Endodermal cell (in vitro differentiated cells): Measurements from ENCODE around the gene ENTPD2. TPM values are rescaled to one million over a fixed set of nuclear protein-coding genes. Genes with fewer than 3 reads are reported as not detected.

Experiments used
- DNase-seq: peaks from one replicate; pipeline ENCODE4 v3.0.0-alpha.2; 2017
- H3K27ac ChIP-seq: 2 replicates; pipeline ENCODE4 v1.5.1; 2013; ENCODE audit warnings: mild to moderate bottlenecking, low read depth, low read length, moderate library complexity
- H3K27me3 ChIP-seq: 2 replicates; pipeline ENCODE4 v1.6.1; 2013; ENCODE audit warnings: mild to moderate bottlenecking, low read length, moderate library complexity; ENCODE audit not compliant: insufficient read depth, control insufficient read depth, poor library complexity, severe bottlenecking
- H3K36me3 ChIP-seq: 2 replicates; pipeline ENCODE4 v1.7.0; 2013; ENCODE audit warnings: mild to moderate bottlenecking, low read length, moderate library complexity; ENCODE audit not compliant: control insufficient read depth, insufficient read depth
- H3K4me1 ChIP-seq: one replicate; pipeline ENCODE4 v1.7.0; 2013; ENCODE audit warnings: low read length; ENCODE audit not compliant: control insufficient read depth, insufficient read depth
- H3K4me3 ChIP-seq: 2 replicates; pipeline ENCODE4 v1.5.1; 2013; ENCODE audit warnings: mild to moderate bottlenecking, low read length, moderate library complexity
- H3K9ac ChIP-seq: 2 replicates; pipeline ENCODE4 v1.6.1; 2013; ENCODE audit warnings: mild to moderate bottlenecking, low read length, moderate library complexity; ENCODE audit not compliant: poor library complexity, severe bottlenecking; ENCODE audit errors: extremely low read depth
- H3K9me3 ChIP-seq: 2 replicates; pipeline ENCODE4 v1.6.1; 2013; ENCODE audit warnings: mild to moderate bottlenecking, low read length, moderate library complexity; ENCODE audit not compliant: control insufficient read depth
- H3K27ac Mint-ChIP-seq: 2 replicates; pipeline ENCODE4 v1.8.0; 2020; ENCODE audit warnings: mixed read lengths
- H3K27me3 Mint-ChIP-seq: 2 replicates; pipeline ENCODE4 v1.8.0; 2021; ENCODE audit warnings: mild to moderate bottlenecking, mixed read lengths; ENCODE audit not compliant: insufficient read depth
- H3K36me3 Mint-ChIP-seq: 2 replicates; pipeline ENCODE4 v1.8.0; 2020; ENCODE audit warnings: low read depth, mixed read lengths
- H3K4me1 Mint-ChIP-seq: 2 replicates; pipeline ENCODE4 v1.8.0; 2020; ENCODE audit warnings: mixed read lengths
- H3K4me3 Mint-ChIP-seq: 2 replicates; pipeline ENCODE4 v1.8.0; 2020; ENCODE audit warnings: mild to moderate bottlenecking, moderate library complexity, mixed read lengths
- H3K9me3 Mint-ChIP-seq: 2 replicates; pipeline ENCODE4 v1.8.0; 2020; ENCODE audit warnings: mild to moderate bottlenecking, mixed read lengths
- whole genome bisulfite sequencing, 2 experiments: methylation state at CpG; one replicate each; pipeline versions ENCODE4 v1.1.5 to v1.1.7; 2013; ENCODE audit warnings: missing lambda C conversion rate in 2 of 2, mixed read lengths in 1 of 2; ENCODE audit not compliant: insufficient coverage in 1 of 2, insufficient read length in 1 of 2; 5-methylcytosine and 5-hydroxymethylcytosine counted together
- total RNA-seq, 2 donors: library from RNA; stranded (reverse); fragmentation: NEBNext Ultra II Directional in 1 of 2; extraction: Animal tissue kit (Norgen Biotek cat#: 25700) in 1 of 2; gene quantifications; 2 replicates in 1 of 2; 3 replicates in 1 of 2; pipeline ENCODE4 v1.2.1, GENCODE V29; 2021
- TF ChIP-seq, protein P1 (sequence below): fragments of 200-600 bp; sonication (generic); conservative IDR thresholded peaks from 2 replicates; pipeline ENCODE4 v1.5.0; 2021; ENCODE audit warnings: antibody characterized with exemption, mild to moderate bottlenecking

The ENTPD2 gene
- total RNA-seq, 2 donors from 2014 or later, result 1.2 to 2.4 TPM

GRCh38 chr9:137077758-137078693 lies 24.2 kb upstream of the ENTPD2 start:
- Mint-ChIP-seq H3K9me3 (no peaks in the 10 kb centered on the region), H3K27ac (no peak overlapping the region), H3K27me3 (peaks cover 41% of the 10 kb centered on the region), H3K4me1 (no peaks in the 10 kb centered on the region), H3K36me3 (no peaks in the 10 kb centered on the region), H3K4me3 (peak overlapping the region; percentile 50)
- H3K4me1 ChIP-seq, result no peaks in the 10 kb centered on the region
- TF ChIP-seq, protein P1, sequence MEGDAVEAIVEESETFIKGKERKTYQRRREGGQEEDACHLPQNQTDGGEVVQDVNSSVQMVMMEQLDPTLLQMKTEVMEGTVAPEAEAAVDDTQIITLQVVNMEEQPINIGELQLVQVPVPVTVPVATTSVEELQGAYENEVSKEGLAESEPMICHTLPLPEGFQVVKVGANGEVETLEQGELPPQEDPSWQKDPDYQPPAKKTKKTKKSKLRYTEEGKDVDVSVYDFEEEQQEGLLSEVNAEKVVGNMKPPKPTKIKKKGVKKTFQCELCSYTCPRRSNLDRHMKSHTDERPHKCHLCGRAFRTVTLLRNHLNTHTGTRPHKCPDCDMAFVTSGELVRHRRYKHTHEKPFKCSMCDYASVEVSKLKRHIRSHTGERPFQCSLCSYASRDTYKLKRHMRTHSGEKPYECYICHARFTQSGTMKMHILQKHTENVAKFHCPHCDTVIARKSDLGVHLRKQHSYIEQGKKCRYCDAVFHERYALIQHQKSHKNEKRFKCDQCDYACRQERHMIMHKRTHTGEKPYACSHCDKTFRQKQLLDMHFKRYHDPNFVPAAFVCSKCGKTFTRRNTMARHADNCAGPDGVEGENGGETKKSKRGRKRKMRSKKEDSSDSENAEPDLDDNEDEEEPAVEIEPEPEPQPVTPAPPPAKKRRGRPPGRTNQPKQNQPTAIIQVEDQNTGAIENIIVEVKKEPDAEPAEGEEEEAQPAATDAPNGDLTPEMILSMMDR, result no peak
- H3K36me3 ChIP-seq, result no peaks in the 10 kb centered on the region
- 18 to 27% methylated on average over 27 to 76 of the region's 76 CpGs for WGBS, 2 experiments
- H3K27ac ChIP-seq, result no peak overlapping the region
- peak overlapping the region; percentile 56 for H3K4me3 ChIP-seq
- H3K9me3 ChIP-seq, result no peaks in the 10 kb centered on the region
- DNase-seq, result peak; percentile 65
- H3K9ac ChIP-seq, result no peak overlapping the region
- peaks cover 37% of the 10 kb centered on the region for H3K27me3 ChIP-seq

DNA sequence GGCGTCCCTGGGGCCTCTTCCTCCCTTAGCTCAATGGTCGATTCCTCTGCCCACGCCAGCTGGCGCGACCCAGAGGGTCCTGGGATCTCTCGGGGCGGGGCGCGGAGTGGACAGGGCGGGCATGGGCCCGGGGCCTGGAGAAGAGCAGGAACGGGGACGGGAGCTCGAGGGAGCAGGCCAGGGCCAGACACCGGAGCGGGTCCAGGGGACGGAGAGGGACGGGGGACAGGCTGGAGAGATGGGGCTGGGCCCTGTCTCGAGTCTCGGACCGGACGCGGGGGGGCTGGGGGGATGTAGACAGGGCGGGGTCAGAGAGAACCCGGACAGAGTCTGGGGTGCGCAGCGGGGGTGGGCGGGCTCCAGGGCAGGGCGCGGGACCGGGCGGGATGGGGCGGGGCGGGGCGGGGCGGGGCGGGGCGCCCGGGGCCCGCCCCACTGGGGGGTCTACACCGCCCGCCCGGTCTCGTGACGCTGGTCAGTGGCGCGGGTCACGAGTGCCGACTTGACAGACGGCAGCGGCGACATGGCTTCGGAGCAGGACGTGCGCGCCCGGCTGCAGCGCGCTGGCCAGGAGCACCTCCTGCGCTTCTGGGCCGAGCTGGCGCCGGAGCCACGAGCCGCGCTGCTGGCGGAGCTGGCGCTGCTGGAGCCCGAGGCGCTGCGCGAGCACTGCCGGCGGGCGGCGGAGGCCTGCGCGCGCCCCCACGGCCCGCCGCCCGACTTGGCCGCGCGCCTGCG lies 23.3 kb upstream of the ENTPD2 start, which contains the start of gene UAP1L1:
TSS of gene UAP1L1 (plus strand) at position 508 of the 738 bp plus-strand sequence. CDS start at position 524, 16 bp downstream.
- Histone ChIP-seq H3K4me3 (peak within 1 kb of the TSS; percentile 56), H3K9ac (no peak within 1 kb of the TSS), H3K4me1 (no peaks in the 10 kb centered on the region), H3K9me3 (no peaks in the 10 kb centered on the region), H3K27me3 (peaks cover 37% of the 10 kb centered on the region), H3K27ac (no peak within 1 kb of the TSS), H3K36me3 (no peaks in the 10 kb centered on the region)
- no peaks in the 10 kb centered on the region for H3K4me1 Mint-ChIP-seq
- WGBS, 2 experiments, result 8% methylated on average over 30 to 86 of the region's 87 CpGs
- H3K9me3 Mint-ChIP-seq, result no peaks in the 10 kb centered on the region
- peak within 1 kb of the TSS; percentile 50 for H3K4me3 Mint-ChIP-seq
- no peak within 1 kb of the TSS for H3K27ac Mint-ChIP-seq
- H3K36me3 Mint-ChIP-seq, result no peaks in the 10 kb centered on the region
- peak; percentile 74 for DNase-seq
- TF ChIP-seq, protein P1, result no peak
- H3K27me3 Mint-ChIP-seq, result peaks cover 43% of the 10 kb centered on the region

DNA sequence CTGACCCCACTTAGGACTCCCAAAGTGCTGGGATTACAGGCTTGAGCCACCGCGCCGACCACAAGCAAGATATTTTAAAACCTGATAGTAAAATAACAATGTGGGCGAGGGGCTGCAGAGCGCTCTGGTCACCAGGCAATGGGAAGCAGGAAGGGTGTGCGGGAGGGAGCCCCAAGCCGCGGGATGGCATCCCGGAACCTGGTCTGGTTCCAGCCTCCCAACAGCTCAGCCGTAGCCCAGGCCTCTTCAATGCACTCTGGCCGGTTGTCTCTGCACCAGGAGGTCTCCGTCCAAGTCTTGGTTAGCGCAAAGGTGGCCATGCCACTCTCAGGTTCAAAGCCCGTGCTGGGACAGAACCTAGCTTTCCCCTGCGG lies 22.8 kb upstream of the ENTPD2 start:
- no peak overlapping the region for H3K9ac ChIP-seq
- peaks cover 43% of the 10 kb centered on the region for H3K27me3 Mint-ChIP-seq
- H3K27ac Mint-ChIP-seq, result no peak overlapping the region
- H3K4me1 ChIP-seq, result no peaks in the 10 kb centered on the region
- H3K27ac ChIP-seq, result no peak overlapping the region
- no peaks in the 10 kb centered on the region for H3K4me1 Mint-ChIP-seq
- TF ChIP-seq, protein P1, result no peak
- H3K36me3 Mint-ChIP-seq, result no peaks in the 10 kb centered on the region
- peak overlapping the region; percentile 50 for H3K4me3 Mint-ChIP-seq
- H3K36me3 ChIP-seq, result no peaks in the 10 kb centered on the region
- H3K4me3 ChIP-seq, result no peak overlapping the region
- 83 to 85% methylated on average over 15 of the region's 15 CpGs for WGBS, 2 experiments
- no peak for DNase-seq
- H3K27me3 ChIP-seq, result peaks cover 37% of the 10 kb centered on the region
- no peaks in the 10 kb centered on the region for H3K9me3 Mint-ChIP-seq
- H3K9me3 ChIP-seq, result no peaks in the 10 kb centered on the region
